Gastrocnemius medialis (tissue), 4 donors: ENCODE data around the gene TADA1. TPM values are rescaled to one million over a fixed set of nuclear protein-coding genes. Genes with fewer than 3 reads are reported as not detected.

ENCODE experiments used
- ATAC-seq, 2 donors: fragments of 150-250 bp; one replicate each; pipeline ENCODE4 v1.9.1; 2016
- DNase-seq, 2 donors: peaks; one replicate each; pipeline ENCODE4 v3.0.0-alpha.2; 2019
- H3K27ac ChIP-seq, 4 donors: fragments of 200-600 bp; sonication (generic); 1 replicate in 1 of 4; 2 replicates in 3 of 4; pipeline ENCODE4 v1.5.1; 2016 to 2018; ENCODE audit warnings: mild to moderate bottlenecking in 2 of 4, moderate library complexity in 1 of 4
- H3K27me3 ChIP-seq, 3 donors: fragments of 200-600 bp; sonication (generic) in 2 of 3; 1 replicate in 1 of 3; 2 replicates in 2 of 3; pipeline versions ENCODE4 v1.5.1 to v1.6.0; 2016 to 2019; ENCODE audit warnings: mild to moderate bottlenecking in 1 of 3, moderate library complexity in 1 of 3
- H3K36me3 ChIP-seq, 2 donors: fragments of 200-600 bp; sonication (generic) in 1 of 2; one replicate each; pipeline ENCODE4 v1.5.1; 2017 to 2018
- H3K4me1 ChIP-seq, 2 donors: fragments of 200-600 bp; sonication (generic) in 1 of 2; one replicate each; pipeline ENCODE4 v1.5.1; 2016 to 2017; ENCODE audit warnings: mild to moderate bottlenecking in 2 of 2
- H3K4me3 ChIP-seq, 4 donors: fragments of 200-600 bp; sonication (generic) in 3 of 4; 1 replicate in 1 of 4; 2 replicates in 3 of 4; pipeline ENCODE4 v1.5.1; 2016 to 2019; ENCODE audit warnings: mild to moderate bottlenecking in 2 of 4
- H3K9me3 ChIP-seq, 3 donors: fragments of 200-600 bp; sonication (generic) in 2 of 3; 1 replicate in 1 of 3; 2 replicates in 2 of 3; pipeline ENCODE4 v1.5.1; 2016 to 2019
- CTCF ChIP-seq, 5 experiments: fragments of 450-650 bp in 3 of 5; fragments of 200-600 bp in 2 of 5; sonication (generic) in 2 of 5; IDR thresholded peaks in 4 of 5; conservative IDR thresholded peaks in 1 of 5; 1 replicate in 4 of 5; 2 replicates in 1 of 5; pipeline ENCODE4 v1.5.1; 2016 to 2019; ENCODE audit warnings: antibody characterized with exemption in 5 of 5, mild to moderate bottlenecking in 3 of 5, moderate library complexity in 3 of 5
- POLR2A ChIP-seq, 2 donors: fragments of 450-650 bp; IDR thresholded peaks; one replicate each; pipeline ENCODE4 v1.6.1; 2017; ENCODE audit warnings: antibody characterized with exemption in 2 of 2, mild to moderate bottlenecking in 2 of 2, moderate library complexity in 2 of 2
- in situ Hi-C, 4 donors: fragments of 200-750 bp; cut with MboI; loops; one replicate each; pipeline versions ENCODE4 v1.15.0 to v1.8.0; 2017; ENCODE audit warnings: low sequenced_read_pairs in 4 of 4
- intact Hi-C: fragments of 100-400 bp; cut with DNase I; formaldehyde crosslinking; loops from one replicate; pipeline ENCODE4 v1.15.1; 2023; ENCODE audit warnings: low total_unique reads
- total RNA-seq, 4 donors: library from RNA; depleted of rRNA; stranded (reverse); fragments of >200 nt; gene quantifications; one replicate each; pipeline versions ENCODE4 v1.1.0 to v1.2.3, GENCODE V29; 2016

Gene TADA1
- 10 to 100 TPM in 2 of 4 donors, 1 to 10 TPM in 2; 8.7 to 11.8 (median 10.0) TPM for total RNA-seq

- Histone ChIP-seq H3K9me3 (no peaks in the 10 kb centered on the region), H3K27ac (peak within 1 kb of the TSS; percentile 84 to 94 (median 92)), H3K27me3 (no peaks in the 10 kb centered on the region), H3K4me1 (peaks cover 12 to 33% of the 10 kb centered on the region in 2 donors), H3K36me3 (no peaks in the 10 kb centered on the region), H3K4me3 (peak within 1 kb of the TSS; percentile 58 to 81 (median 74))
- in situ Hi-C loops (loop anchor here in 1 of 4 donors (5.0 kb wide), 1 partner anchor 34 kb away; no protein-coding TSS in a partner anchor), intact Hi-C loops (loop anchor here (1.0 to 2.0 kb wide), 2 partner anchors 37 to 347 kb away; partner anchors contain the start of gene POGK)
- TF ChIP-seq POLR2A (IDR thresholded peaks at IDR 0.05) (peak; percentile 70 to 88), CTCF (IDR thresholded peaks at IDR 0.05 in 4 of 5, conservative IDR thresholded peaks at IDR 0.05 in 1 of 5) (peak in 4 of 5 experiments; percentile 34 to 53 (median 48))
- ATAC-seq, result peak; percentile 95 to 97
- DNase-seq, result peak; percentile 98 to 99
Measured at GRCh38 chr1:166875734-166876539, at the start of gene TADA1. Gene TADA1 (minus strand): TSS chr1:166876264. CDS start chr1:166876233, 31 bp downstream.

DNA sequence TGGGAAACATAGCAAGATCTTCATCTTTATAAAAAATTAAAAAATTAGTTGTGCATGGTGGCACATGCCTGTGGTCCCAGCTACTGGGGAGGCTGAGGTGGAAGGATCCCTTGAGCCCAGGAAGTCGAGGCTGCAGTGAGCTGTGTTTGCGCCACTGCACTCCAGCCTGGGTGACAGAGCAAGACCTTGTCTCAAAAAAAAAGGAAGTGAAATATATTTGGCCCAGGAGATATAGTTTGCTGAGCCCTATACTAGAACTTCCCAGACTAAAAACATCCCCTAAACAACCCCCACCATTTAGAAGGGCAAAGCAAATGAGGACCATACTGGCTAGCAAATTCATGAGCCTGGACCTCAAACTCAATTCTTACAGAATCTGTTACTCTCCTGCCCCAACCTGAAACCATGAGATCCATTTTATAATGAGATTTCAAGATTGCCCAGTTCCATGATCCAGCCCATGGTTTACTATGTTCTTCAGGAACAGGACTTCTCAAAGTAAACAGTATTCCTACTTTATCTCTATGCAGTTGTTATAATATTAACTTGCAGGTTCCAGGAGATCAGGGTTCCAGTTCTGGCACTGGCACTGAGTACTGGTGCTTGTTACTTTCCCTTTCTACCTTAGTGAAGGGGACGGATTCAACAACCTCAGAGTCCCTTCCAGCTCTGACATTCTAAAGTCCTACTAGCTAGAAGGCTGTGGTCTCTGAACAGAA lies 48.9 kb upstream of the TADA1 start:
- intact Hi-C loops, result no loop called here
- no peaks in the 10 kb centered on the region for H3K9me3 ChIP-seq
- no peak overlapping the region for H3K4me3 ChIP-seq
- no peak for ATAC-seq
- in situ Hi-C loops, result no loop called here
- no peak overlapping the region for H3K27ac ChIP-seq
- H3K36me3 ChIP-seq, result no peaks in the 10 kb centered on the region
- DNase-seq, result no peak
- H3K27me3 ChIP-seq, result peaks cover 6 to 13% (median 13%) of the 10 kb centered on the region in 3 donors
- no peak for TF ChIP-seq CTCF (IDR thresholded peaks at IDR 0.05 in 4 of 5, conservative IDR thresholded peaks at IDR 0.05 in 1 of 5)
- no peak for TF ChIP-seq POLR2A (IDR thresholded peaks at IDR 0.05)
- H3K4me1 ChIP-seq, result no peaks in the 10 kb centered on the region

- intact Hi-C loops, result no loop called here
- ATAC-seq (no peak), DNase-seq (no peak)
- Histone ChIP-seq H3K27me3 (peaks cover 9 to 23% (median 22%) of the 10 kb centered on the region in 3 donors), H3K4me3 (peak overlapping the region in 3 of 4 donors; percentile 17 to 32 (median 24)), H3K4me1 (no peaks in the 10 kb centered on the region), H3K36me3 (no peaks in the 10 kb centered on the region), H3K27ac (no peak overlapping the region), H3K9me3 (no peaks in the 10 kb centered on the region)
- TF ChIP-seq CTCF (IDR thresholded peaks at IDR 0.05 in 4 of 5, conservative IDR thresholded peaks at IDR 0.05 in 1 of 5) (no peak), POLR2A (IDR thresholded peaks at IDR 0.05) (no peak)
- in situ Hi-C loops, result no loop called here
Measured at GRCh38 chr1:166920561-166921475, 44.8 kb upstream of the TADA1 start.

DNA sequence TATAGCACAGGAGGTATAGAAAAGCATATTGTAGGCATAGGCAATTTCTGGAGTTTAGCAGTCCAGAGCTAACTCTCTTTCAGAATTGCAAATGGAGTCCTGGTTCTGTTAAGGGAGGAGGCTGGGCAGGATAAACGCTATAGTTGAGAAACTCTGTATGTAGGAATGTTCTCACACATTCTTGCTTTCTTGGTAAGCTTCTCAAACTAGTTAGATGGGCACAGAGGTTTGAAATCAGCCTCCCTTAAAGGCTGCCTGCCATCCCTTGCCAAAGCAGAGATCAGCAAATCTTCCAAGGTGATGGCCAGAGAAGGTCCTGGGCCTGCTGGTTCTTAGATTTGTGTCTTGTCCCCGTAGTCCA lies 42.9 kb upstream of the TADA1 start:
- no peak for DNase-seq
- Histone ChIP-seq H3K27me3 (peaks cover 9 to 23% (median 22%) of the 10 kb centered on the region in 3 donors), H3K4me3 (no peak overlapping the region), H3K36me3 (no peaks in the 10 kb centered on the region), H3K27ac (no peak overlapping the region), H3K9me3 (no peaks in the 10 kb centered on the region), H3K4me1 (no peaks in the 10 kb centered on the region)
- intact Hi-C loops (no loop called here), in situ Hi-C loops (loop anchor here in 3 of 4 donors (10.0 kb wide), 1 partner anchor 136 kb away; no protein-coding TSS in a partner anchor)
- ATAC-seq, result no peak
- TF ChIP-seq CTCF (IDR thresholded peaks at IDR 0.05 in 4 of 5, conservative IDR thresholded peaks at IDR 0.05 in 1 of 5) (no peak), POLR2A (IDR thresholded peaks at IDR 0.05) (no peak)
